Heart left ventricle (tissue), 13 donors: ENCODE measurements around the gene KNDC1.

Experiments used
- CTCF ChIP-seq, 12 donors: fragments of 200-600 bp; sonication (generic) in 4 of 12; IDR thresholded peaks; one replicate each; pipeline versions ENCODE4 v1.5.0 to v1.8.0; 2018 to 2022; ENCODE audit warnings: antibody characterized with exemption in 12 of 12, mild to moderate bottlenecking in 5 of 12
- POLR2A ChIP-seq, 2 donors: fragments of 450-650 bp; IDR thresholded peaks; one replicate each; pipeline ENCODE4 v1.6.1; 2017; ENCODE audit warnings: antibody characterized with exemption in 2 of 2, mild to moderate bottlenecking in 2 of 2, moderate library complexity in 2 of 2
- donor health status: ischemic (EF 13 %, LVEDD 7.1; RV severe dilation, severe dysfunction).
- donor health status: DM: no; HTN: yes; CAD: no.
- donor health status: DM: no; HTN: no; CAD: no.
- donor health status: ischemic (EF 25% LVEDD 6.9; RV normal size, moderate dysfunction).
- donor health status: ischemic (EF 25% LVEDD 5.7; RV mildly dilated, moderate dysfunction).
- donor health status: ischemic (EF 35%, LVEDD 5.7; RV mildly dilated, moderate dysfunction).
- donor health status: nonischemic (EF 11% LVEDD 7.7; RV severe dilation, severe dysfunction).
- donor health status: DM: yes; HTN: yes; CAD: no.
- donor health status: PGD.
- donor health status: ischemic (EF 29% LVEDD 5.4; RV normal size, mild dysfunction).
- donor health status: nonischemic (EF 23%, LVEDD 6.1; RV moderate dilation, normal function).

- TF ChIP-seq POLR2A (IDR thresholded peaks at IDR 0.05) = no peak
- no peak for TF ChIP-seq CTCF (IDR thresholded peaks at IDR 0.05)
Observed at GRCh38 chr10:133268532-133268931, 108.5 kb downstream of the KNDC1 start.
